HuH-7 (cell line): Measurements from ENCODE around the gene PRKAG2.

ENCODE experiments used
- DNase-seq: peaks from one replicate; pipeline ENCODE4 v3.0.0; 2011; ENCODE audit warnings: low spot score

Gene PRKAG2

DNA sequence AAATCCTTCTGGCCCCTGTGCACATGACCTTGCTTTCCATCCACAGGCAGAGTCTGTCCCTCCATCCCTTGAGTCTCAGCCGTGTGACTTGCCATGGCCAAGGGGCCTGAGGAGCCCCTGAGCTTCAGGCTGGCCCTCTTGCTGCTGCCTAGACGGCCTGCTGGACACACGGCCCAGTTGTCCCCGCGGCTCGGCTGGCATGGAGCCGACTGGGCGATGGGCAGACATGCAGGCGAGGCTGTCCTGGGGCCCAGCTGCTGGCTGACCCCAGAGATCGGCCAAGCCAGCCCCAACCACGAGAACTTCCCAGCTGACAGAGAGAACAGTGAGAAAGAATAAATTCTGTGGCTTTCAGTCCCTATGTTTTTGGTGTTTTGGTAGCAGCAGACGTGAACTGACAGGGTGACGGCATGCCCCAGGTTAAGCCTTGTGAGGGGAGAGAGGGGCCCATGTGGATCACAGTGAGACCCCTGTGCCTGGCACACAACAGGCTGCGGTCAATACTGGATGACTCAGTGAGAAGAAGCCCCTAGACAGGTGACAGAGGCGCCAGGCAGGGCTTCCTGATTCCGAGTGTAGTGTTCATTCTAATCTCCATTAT, 11.7 kb downstream of the PRKAG2 start:
- DNase-seq: no peak

DNA sequence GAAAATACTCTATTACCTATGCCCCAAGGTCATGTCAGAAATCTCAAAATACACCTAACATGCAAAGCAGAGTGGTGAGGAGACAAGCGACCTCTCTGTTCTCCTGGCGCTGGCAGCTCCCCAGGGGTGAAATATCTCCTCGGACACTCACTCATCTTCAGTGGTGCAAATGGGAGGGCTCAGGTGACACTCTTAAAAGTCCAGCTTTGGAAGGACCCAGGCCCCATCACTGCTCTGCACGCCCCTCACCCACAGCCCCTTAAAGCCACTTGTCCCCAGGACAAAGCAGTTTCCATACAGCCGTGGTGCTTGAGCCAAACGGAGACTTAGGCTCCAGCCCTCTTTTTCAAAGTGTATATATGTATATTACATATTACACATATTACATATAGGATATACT, 12.4 kb downstream of the PRKAG2 start:
- no peak for DNase-seq

DNA sequence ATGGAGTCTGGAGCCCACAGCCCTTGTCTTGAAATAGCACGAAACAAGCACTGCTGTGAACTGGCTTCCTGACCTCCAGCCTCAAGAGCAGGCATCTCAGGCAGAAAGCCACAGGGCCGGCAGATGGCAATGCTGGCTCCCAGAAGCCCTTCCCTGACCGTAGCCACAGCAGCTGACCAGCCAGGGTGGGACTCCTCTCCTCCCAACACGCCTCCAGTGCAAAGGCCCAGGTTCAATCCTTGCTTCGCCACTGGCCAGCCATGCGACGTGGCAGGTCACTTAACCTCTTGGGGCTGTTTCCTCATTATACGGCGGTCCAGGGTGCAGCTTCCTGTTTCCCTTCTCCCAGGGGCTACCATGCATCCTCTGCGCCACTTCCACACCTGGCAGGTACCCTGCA, 12.8 kb downstream of the PRKAG2 start:
- DNase-seq: no peak

DNA sequence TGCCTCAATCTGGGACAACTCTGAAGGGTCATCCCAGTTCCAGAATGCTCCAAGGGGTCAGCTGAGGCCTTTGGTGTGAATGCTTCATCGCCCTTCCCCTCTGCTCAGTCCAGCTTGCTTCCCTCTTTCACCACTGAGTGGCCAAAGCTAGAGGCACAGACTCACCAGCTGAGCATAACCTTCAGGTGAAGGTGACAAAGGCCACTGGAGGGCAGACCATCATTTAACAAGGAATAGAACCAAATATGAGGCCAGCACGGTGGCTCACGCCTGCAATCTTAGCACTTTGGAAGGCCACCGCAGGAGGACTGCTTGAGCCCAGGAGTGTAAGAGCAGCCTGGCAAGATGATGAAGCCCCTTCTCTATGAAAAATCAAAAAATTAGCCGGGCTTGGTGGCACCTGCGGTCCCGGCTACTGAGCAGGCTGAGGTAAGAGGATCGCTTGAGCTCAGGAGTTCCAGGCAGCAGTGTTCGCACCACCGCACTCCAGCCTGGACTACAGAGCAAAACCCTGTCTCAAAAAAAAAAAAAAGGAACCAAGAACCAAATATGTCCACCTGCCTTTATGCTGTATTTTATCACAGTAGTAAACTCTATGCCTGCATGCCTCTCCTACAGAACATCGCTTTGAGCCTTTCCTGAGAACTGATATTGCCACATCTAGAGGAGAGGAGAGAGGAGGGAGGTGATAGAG, 13.4 kb downstream of the PRKAG2 start:
- DNase-seq: peak; percentile 89

DNA sequence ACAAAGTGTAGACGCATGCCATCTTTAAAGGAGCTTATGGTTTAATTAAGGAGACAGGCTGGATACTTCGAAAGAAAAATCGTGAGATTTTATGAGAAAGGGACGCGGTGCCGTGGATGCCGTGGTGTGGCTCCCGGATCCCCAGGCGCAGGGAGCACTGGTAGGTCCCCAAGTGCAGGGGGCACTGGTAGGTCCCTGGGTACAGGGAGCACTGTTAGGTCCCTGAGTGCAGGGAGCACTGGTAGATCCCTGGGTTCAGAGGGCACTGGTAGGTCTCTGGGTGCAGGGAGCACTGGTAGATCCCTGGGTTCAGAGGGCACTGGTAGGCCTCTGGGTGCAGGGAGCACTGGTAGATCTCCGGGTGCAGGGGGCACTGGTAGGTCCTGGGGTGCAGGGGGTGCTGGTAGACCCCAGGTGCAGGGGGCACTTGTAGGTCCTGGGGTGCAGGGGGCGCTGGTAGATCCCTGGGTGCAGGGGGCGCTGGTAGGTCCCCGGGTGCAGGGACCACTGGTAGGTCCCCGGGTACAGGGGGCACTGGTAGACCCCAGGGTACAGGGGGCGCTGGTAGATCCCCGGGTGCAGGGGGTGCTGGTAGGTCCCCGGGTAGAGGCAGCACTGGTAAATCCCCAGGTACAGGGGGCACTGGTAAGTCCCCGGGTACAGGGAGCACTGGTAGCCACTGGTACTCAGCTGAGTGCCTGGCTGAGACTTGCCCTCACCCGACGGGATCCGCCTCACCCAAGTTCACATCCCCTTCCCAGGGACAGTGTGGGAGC, 14.1 kb downstream of the PRKAG2 start:
- DNase-seq: no peak

DNA sequence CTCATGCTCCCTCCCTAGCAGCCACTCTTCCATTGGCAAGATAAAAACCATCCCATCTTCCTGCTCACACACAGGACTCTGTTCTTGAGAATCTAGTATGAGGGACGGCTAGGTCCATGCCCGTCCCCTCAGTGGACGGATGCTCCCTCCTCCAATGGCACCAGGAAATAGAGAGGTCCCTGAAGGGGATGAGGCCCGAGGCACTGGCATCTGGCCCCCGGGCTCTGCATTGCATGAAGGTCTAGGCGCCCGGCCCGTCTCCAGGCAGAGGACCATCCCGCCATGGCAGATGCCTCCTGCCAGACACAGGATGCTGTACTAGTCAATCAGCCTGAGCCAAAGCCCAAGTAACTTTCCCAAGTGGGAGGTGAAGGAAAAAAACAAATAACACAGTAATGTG, 15.0 kb downstream of the PRKAG2 start:
- DNase-seq: no peak

DNA sequence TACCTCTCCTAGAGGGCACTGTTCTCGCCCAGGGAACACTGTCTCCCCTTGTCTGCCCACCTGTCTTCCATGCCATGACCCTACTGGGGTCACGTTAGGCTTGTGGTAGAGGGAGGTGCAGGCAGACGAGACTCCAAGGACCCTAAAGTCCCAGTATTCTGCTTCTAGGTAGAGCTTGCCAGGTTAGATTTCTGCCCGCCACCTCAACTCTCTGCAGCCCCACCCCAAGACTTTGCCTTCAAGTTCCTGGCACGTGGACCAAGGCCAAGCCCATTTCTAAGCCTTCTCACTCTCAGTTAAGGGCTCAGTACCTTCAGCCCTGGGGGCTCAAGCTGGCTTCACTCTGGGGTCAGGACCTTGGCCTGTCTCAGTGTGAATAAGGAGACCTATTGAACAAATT, 16.1 kb downstream of the PRKAG2 start:
- DNase-seq: no peak

DNA sequence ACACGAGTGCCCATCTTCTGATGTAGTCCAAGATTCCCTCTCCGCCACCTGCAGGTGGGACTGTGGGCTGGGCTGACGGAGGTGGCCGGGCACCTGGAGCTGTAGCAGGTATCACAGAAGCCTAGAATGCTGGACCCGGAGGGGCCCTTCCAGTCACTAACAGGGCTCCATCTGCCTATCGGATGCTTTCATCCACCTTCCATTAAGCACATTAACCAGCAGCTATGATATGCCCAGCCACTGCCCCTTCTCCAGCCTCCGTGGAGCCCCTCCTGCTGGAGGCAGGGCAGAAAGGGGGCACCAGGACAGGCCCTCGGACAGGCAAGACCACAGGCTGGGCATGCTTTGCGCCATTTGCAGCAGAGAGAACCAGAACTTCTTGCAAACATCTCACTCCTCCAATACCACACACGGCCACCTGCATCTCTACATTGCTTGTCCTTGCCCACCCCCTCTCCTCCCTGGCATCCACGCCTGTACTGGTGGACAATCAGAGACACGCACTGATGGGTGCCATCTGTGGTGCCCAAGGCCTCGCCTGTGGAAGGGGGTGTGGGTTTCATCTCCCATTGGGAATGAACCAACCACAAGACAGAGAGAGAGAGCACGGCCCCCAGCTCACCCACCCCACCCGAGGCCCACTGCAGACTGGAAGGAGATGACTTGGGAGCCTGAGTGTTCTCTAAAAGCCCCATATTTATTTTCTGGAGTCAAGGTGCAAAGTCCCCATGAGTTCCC, 16.8 kb downstream of the PRKAG2 start:
- DNase-seq: no peak

DNA sequence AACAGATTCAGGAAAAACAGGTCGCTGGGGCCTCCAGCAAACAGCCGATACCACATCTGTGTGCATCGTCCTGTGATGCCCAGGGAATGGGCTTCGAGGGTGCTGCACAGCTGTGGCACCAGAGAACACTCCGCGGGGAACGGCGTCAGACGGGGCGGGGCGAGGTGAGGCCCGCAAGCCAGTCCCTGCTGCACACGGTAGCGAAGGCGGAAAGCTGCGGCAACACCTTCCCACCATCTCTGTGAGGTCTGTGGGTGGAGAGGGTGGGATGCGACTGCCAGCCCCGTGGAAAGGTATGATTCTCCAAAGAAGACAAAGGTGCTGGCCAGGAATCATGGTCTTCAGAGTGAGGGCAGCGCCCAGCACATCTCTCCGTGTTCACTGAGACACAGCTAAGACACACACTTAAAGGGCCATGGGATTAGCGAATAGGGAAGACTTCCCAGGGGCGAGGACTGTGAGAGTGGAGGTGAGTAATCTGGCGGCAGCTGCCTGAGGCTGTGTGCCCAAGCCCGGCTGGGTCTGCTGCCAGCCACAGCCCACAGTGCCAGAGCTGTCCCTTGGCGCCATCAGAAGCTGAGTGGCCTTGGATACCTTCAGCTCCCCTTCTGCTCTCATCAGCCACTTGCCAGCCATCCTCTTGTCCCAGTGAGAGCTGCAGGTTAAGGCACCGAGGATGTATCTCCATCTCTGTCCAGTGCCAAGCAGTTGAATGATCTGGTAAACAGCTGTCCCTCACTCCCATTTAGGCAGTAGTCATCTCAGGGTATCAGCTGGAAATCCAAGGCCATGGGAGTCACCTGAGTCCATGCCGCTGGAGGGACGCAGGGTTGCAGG, 17.6 kb downstream of the PRKAG2 start:
- no peak for DNase-seq

DNA sequence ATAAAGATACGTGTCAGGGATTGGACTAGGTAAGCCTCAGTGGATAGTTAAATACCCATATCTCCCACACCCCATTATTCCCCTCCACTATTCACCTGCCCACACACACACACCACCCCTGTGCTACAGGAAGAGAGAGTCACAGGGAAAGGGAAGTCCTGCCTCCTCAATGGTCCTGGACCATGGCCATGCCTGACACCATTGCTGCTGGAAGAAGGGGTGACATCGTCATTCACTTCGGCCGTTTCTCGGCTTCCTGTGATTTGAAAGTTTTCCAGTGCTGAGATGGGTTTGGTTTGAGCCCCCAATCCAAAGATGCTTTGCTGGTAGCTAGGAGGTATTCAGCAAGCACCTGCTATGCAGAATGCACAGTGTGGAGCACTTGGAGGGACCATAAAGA, 18.5 kb downstream of the PRKAG2 start:
- DNase-seq: no peak

DNA sequence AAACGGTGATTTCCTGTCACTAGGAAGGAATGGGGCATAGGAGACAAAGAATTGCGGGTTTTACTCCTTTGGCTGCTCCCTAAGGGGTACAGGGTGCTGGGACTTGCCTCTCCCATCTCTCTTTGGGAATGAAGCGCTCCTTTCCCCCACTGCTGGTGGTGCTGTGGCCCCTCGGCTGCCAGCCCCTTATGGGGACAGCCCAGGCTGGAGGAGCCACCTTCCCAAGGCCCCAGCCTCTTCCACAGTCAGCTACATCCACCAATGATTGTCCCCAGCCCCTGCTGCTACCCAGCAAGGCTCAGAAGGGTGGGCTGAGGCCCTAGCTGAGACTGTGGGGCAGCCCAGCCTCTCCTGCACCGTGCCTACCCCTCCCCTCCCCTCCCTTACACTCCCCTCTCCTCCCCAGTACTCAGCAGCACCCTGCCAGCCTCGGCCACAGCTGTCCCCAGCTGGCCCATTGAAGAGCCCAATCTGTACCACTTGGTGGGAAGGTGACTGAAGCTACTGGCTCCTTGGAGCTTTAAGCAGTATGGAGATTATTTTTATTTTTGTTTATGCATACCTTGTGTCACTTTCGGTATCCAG, 19.0 kb downstream of the PRKAG2 start:
- no peak for DNase-seq

DNA sequence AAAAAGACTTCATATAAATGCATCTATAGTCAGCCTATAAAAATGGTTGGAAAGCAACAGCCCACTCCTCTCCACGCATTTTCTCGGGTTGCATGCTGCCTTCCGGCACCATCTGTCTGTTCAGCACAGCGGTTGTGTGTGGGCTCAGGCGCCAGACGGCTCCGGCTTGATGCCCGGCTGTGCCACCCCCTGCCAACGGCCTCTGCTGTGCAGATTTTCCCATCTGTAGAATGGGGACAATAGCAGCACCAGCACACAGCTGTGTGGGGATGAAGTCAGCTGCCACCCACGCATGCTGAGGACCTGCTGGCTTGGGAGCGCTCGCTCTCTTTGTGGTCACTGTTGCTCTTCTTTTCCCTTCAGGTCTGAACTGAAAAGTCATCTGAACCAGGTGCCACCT, 19.5 kb downstream of the PRKAG2 start:
- no peak for DNase-seq

DNA sequence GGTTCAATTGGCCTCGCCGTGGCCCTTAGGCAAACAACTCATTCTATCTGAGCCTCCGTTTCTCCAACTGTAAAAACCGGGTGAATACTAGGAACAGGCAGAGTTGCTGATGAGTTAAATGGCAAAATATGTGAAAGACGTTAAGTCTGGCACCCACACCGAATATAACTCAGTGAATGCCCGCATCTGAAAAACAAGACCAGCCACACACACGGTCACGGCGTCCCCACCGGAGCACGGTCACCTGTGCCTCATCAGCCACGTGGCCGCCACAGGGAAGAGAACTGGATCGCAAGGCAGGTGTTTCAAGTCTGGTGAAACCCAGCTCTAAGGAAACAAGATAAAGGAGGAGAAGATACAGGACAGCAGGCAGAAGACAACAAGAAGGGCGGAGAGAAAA, 20.4 kb downstream of the PRKAG2 start:
- no peak for DNase-seq

DNA sequence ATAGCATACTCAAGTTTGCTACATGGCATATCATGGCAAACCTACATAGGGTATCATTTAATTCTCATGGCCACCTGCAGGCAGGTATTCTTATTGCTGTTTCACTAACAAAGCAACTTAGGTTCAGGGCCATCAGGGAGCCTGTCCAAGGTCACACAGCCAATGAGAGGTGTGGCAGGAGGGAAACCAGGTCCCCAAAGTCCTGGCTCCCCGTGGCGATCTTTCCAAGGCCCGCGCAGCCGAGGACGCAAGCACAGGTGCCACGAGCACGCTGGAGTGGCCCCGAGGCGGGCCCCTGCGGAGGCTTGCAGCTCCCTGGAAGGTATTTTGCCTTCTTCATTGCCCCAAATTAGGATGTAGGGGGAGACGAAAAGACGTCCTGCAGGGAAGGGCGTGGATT, 20.8 kb downstream of the PRKAG2 start:
- DNase-seq: peak; percentile 50

DNA sequence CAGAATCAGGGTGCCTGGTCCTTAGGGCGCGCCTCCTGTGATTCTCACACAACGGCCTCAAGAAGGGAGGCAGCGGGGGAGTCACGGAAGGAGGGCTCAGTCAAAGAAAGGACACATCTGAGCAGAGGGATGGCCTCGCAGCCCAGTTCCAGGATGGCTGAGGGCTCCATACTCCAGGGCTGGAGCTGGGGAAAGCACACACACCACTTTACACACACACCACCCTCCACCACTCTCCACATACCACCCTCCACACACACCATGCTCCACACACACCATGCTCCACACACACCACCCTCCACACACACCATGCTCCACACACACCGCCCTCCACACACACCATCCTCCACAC, 22.2 kb downstream of the PRKAG2 start:
- no peak for DNase-seq

DNA sequence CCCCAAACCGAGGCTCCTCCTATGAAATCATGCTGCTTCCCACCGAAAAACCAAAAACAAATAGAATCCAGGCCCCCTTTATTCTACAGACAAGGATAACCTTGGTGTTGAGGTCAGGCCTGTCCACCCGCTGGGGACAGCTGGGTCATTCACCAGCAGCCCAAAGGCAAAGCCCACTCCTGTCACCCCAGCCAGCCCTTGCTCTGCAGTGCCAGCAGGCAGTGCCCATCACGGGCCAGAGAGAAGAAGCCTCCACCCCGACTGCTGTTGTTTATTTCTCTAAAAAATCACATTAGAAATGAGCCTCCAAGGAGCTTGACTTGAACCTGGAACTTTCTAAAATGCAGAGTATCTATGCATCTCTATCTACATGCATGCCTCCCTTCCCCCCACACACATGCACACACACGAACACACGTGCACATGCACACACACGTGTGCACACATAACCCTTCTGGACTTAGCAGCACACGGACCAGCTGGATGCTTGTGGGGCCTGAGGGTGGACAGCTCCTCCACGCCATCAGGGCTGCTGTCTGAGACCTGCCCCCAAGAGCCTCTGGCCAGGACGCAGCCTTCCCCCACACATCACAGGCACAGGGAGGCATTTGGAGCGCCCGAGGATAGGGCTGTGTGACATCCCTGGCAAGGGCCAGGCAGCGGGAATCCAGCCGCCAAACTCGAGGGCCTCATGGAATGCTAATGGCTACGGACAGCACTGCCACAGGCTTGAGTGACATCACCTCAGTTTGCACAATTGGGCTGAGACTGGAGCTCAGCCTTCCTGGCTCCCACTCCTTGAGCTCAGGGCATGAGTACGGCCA, 22.8 kb downstream of the PRKAG2 start:
- peak; percentile 35 for DNase-seq

DNA sequence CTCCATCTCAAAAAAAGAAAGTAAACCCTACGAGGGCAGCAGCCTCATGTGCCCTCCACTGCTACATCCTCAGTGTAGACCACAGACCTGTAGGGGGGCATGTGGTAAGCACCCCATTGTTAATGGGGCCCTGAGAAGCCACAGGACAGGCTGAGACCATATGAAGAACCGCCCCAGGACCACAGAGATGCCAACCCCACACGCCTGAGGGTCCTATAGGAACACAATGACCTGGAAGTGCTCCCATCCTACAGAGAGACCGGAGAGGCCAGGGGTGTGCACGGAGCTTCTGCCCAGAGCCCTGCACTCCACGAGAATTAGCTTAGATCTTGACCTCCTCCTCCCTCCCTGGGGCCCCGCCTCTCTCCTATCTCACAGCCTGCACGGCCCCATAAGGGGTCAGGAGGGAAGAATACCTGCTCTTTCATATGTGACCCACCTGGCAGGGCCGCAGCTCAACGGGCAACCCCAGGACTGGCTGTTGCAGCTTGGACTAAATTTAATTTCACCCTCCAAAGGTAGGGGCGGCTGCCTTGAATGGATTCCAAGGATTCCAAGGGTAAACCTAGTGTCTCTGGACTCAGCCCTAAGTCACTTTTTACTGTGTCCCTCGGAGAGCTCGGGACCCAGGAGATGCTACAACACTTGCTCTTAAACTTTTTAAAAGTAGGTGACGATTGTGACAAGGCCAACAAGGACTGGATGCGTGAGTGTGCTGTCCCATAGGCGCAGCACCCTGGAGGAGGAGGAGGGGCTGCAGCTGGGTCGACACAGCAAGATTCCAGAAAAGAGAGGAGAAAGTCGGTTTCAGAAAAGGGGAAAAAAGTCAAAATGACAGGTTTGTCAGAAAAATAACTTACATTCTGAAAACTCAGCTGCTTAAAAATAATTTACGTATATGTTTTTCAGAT, 24.2 kb downstream of the PRKAG2 start:
- no peak for DNase-seq

DNA sequence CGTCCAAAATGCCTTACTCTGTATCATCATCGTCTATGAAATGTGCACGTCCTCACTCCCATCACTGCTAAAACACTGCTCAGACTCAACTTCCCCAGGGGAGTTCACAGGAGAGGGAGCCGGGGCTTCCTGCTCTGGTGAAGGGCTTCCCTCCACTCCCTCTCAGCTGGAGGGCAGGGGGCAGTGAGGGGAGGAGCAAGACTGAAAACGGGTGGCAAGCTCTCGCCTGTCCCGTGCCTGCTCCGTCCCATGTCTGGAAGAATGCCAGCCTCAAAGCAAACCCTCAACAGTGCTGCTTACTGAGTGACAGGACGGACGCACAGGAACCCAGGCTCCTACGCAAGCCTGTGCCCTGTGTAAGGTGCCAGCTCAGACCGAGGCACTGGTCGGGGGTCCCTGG, 25.1 kb downstream of the PRKAG2 start:
- DNase-seq: no peak

DNA sequence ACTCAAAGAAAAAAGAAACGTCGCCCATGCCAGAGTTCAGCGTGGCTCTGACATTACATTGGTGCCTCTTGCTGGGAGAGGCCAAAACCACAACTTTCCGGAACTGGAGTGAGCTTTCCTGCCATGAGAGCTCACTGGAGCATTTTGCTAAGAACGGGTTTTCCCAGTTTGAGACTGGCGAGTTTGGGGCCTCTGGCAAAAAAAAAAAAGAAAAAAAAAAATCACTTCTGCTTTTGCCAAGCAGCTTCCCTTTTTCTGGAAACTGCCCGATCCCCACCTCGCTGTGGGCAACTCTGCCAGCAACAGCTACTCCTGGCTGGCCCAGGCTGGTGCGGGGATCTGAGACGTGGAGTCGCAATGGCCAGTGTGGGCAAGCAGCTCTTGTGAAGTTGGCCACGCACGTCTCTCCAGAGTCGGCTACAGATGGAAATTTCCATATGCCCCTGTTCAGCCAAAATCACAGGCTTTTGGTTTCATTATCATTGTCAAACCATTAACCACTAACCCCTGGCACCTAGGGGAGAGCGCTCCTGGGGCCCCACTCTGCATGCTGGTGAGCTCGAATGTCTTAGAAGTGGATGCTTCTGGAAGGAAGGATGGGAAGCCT, 25.7 kb downstream of the PRKAG2 start:
- DNase-seq: no peak
